ENCODE measurements around the gene FAM151A.

FAM151A gene

DNA sequence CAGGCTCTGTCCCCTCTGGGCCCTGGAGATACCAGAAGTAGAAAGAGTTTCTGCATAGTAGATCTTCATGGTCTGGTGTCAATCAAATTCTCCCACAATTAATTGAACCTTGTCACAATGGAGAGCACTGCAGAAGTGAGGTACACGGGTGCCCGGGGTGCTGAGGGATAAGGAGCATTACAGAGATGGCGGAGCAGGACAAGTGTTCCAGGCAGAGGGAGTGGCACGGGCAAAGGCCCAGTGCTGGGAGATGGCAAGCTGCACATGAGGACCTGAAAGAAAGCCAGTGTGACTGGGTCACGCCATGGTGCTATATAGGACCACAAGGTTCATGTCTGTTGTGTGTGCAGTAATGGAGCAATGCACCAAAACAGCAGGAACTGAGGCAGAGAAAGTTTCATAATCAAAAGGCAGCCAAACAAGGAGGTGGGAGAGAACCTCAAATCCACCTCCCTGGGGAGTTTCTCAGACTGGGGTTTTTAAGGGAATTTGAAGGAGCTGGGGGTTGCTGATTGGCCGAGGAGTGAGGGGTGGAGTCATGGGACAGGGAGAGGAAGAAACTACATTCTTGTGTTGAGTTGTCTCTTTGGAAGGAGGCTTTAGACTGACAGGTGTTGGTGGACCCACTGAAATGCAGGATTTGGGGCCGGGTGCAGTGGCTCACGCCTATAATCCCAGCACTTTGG, 47.6 kb downstream of the FAM151A start:
- no peak for DNase-seq

DNA sequence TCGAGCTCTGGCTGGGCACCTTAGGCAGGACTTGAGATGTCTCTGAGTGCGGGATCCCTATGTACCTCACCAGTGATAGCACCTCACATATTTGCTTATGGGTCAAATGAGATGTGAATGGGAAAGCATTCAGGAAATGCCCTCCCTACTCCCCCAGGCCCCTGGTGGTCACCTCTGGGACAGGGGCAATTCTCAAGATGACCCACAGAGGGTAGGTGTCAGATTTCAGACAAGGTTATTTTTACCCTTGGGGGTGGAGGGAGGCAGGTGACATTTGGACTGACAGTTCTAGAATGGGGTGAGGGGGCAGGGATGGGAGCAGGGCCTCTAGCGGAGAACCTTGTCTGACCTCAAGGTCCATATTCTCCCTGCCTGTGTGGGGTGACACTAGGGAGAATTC, 48.2 kb downstream of the FAM151A start:
- no peak for DNase-seq

DNA sequence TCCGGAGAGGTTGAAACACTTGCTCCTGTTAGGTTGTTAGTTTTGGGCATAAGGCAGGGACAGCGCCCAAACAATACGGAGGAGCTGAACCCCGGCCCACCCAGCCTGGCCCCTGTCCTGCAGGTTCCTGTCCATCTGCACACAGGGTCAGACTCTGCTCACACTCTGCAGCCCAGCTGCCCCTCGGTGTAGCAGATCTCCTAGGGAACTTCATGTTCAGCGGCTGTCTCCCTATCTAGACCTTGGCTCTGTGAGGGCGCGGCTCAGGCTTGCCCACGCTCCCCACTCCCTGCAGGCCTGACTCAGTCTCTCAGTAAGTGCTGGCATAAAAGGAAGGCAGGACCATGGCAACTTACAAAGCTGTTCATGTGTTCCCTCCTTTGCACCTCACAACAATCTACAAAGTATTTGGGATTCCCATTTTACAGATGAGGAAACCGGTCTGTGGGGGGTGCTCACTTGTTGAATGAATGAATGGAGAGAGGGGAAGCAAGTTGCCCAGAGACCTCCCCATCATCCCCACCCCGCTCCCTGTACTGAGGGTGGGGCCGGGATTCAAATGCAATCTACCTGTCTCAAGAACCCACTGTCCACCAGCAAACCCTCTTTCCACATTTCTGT, 49.1 kb downstream of the FAM151A start:
- no peak for DNase-seq

DNA sequence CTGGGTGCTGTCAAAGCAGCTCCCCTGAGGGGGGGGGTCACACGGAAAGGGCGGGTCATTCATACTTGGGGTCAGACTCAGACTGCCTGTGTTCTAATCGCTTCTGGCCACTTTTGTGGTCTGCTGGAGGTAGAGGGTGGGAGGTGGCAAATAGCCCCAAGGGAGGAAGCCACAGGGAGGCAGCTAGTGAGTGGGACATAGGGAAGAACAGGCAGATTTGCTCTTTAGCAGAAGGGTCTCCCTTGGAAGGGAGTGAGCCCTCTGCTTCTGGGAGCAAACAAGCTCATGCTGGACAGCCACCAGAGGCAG, 50.8 kb downstream of the FAM151A start:
- no peak for DNase-seq

DNA sequence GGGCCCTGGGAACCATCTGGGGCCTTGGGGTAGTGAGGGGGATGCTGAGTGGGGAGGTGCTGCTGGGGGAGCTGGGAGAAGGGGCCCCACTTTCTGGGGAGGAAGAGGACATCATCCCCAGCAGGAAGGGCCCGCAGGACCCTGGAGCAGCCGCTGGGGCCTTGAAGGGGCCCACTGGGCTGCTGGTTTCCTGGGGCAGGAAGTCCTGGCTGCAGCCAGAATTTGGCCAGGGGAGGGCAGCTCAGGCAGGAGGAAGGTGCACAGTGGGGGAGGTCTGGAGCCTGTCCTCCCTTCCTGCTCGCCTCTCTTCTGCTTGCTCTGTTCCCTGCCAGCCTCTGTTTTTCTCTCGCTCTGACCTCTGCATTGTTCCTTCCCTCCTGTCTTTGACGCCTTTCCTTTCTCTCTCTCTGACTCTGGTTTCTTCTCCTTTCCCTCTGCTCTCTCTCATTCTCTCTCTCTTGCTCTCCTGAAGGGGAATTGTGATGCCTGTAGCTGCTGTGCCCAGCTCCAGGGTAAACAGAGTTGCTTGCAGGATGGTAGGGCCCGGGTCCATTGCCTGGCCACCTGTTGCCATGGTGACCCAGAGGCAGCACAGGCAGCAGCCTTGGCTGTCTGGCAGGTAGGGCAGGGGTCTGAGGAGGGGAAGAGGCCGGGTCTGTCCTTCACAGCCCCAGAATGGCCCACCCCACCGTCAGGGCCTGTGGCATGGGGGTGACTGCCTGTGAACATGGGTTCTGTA, 51.4 kb downstream of the FAM151A start:
- DNase-seq: no peak

- no peak for DNase-seq
Measured at GRCh38 chr1:54571326-54571725, 52.0 kb downstream of the FAM151A start.

DNA sequence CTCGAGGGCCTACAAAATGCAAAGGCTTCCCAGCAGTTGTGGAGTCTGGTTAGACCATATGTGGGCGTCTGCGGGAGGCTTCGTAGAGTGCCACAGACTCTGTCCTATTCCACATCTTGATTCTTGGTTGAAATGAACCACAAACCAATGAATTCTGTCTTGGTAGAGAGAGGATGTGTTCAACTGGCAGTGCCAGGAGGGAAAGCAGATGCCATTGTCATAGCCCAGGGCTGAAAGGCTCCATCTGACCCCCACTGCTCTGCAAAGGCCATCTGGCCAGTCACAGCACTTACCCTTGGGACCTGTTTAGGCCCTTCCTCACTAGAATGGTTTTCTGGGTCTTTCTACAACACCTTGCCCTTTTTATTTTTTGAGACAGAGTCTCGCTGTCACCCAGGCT, 53.2 kb downstream of the FAM151A start:
- no peak for DNase-seq

- DNase-seq: no peak
Measured at GRCh38 chr1:54569339-54569738, 54.0 kb downstream of the FAM151A start.

- DNase-seq: no peak
Measured at GRCh38 chr1:54567961-54568360, 55.4 kb downstream of the FAM151A start.

DNA sequence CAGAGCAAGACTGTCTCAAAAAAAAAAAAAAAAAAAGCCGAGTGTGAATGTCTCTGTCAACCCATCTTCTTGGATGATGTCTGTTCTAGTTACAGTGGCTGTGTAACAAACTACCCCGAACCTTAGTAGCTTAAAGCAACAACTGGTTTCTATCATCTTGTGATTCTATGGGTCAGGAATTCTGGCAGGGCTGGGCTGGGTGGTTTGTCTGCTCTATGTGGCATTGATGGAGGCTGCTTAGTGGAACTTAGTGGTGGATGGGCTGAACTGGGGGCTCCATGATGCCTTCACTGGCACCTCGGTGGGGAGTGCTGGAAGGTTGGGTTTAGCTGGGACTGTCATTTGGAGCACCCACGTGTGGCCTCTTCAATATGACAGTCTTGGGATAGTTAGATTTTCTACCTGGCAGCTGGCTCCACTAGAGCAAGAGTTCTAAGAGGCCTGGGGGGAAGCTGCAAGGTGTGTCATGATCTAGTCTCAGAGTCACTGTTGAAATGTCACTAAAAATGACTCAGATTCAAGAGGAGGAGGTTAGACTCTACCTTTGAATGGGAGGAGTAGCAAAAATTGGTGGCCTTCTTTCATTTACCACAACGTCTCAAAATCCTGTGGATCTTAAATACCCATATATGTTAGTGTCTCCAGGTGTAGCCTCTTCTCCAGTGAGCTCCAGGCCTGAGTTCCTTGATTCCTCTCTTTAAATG, 56.7 kb downstream of the FAM151A start:
- DNase-seq: no peak

- no peak for DNase-seq
Measured at GRCh38 chr1:54565113-54565501, 58.2 kb downstream of the FAM151A start.

GRCh38 chr1:54564312-54565112, 58.8 kb downstream of the FAM151A start:
- DNase-seq: no peak

DNA sequence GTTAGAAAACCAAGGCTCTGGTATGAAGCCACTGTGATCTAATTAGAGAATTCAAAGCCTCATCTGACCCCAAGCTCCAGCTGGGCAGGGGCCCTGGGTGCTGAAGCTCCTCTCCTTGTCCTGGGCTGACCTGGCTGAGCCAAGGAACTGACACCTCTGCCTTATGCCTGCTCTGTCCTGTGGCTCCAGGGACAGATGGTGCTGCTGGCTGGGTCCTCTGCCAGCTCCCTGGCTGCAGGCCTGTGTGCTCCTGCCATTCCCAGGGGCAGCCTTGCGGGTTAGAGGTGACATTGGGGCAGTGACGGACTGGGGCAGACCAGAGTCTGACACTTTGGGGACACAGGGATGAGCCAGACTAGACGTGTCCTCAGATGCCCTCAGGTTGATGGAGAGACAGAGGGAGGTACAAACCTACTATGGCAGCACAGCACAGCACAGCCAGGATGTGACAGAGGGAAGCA, 63.5 kb downstream of the FAM151A start:
- no peak for DNase-seq

Data from NCI-H1436 treated with DMSO at 0.1 percent for 48 hours (cell line).